ENCODE measurements around the gene SSX2IP.

- no peak for TF ChIP-seq TAF1 (IDR thresholded peaks at IDR 0.05; ENCODE audit: low read depth, low read length)
- no peak for TF ChIP-seq POLR2A (IDR thresholded peaks at IDR 0.05; ENCODE audit: low read depth, low read length)
These were observed 91.8 kb downstream of the SSX2IP start for GRCh38 chr1:84598418-84598817.
